ENCODE measurements around the gene ANAPC13. TPM values are rescaled to one million over a fixed set of nuclear protein-coding genes. Genes with fewer than 3 reads are reported as not detected.

Gene ANAPC13
- total RNA-seq, 2 donors from 2014 or later, result 21.3 to 36.3 TPM

DNA sequence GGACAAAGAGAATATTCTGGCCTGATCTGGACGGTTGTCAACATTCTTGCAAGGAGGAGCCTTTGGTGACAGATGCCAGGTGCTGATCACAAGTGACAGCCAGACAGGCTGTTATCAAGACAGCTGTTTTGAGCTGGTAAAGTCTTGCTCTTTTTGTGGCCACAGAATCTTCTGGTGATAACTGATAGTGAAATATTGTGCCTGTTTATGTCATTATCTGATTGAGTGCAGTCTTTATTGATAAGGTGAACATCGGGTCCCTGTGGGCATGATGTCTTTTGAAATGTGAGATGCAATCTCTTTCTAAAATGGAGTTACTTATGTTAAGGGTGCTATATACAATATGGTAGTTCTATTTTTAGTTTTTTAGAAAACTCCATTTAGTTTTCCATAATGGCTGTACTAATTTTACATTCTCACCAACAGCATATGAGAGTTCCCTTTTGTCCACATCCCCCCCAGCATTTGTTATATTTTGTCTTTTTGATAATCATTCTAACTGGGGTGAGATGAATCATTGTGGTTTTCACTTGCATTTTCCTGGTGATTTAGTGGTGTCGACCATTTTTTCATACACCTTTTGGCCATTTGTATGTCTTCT is 10.8 kb upstream of the ANAPC13 start:
- intact Hi-C loops (cut with DNase I), result no loop called here
- DNase-seq (no peak), ATAC-seq (no peak)
- H3K27me3 ChIP-seq, result no peaks in the 10 kb centered on the region
- H3K27ac ChIP-seq, result no peak overlapping the region
- no peak overlapping the region for H3K4me3 ChIP-seq
- TF ChIP-seq, protein P1, sequence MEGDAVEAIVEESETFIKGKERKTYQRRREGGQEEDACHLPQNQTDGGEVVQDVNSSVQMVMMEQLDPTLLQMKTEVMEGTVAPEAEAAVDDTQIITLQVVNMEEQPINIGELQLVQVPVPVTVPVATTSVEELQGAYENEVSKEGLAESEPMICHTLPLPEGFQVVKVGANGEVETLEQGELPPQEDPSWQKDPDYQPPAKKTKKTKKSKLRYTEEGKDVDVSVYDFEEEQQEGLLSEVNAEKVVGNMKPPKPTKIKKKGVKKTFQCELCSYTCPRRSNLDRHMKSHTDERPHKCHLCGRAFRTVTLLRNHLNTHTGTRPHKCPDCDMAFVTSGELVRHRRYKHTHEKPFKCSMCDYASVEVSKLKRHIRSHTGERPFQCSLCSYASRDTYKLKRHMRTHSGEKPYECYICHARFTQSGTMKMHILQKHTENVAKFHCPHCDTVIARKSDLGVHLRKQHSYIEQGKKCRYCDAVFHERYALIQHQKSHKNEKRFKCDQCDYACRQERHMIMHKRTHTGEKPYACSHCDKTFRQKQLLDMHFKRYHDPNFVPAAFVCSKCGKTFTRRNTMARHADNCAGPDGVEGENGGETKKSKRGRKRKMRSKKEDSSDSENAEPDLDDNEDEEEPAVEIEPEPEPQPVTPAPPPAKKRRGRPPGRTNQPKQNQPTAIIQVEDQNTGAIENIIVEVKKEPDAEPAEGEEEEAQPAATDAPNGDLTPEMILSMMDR (IDR thresholded peaks at IDR 0.05), result no peak
- no peak for TF ChIP-seq POLR2A (IDR thresholded peaks at IDR 0.05)
- WGBS, 2 donors, result 64 to 74% methylated on average over 3 of the region's 3 CpGs
- no peaks in the 10 kb centered on the region for H3K9me3 ChIP-seq
- H3K36me3 ChIP-seq (replicated peaks in 1 of 2; ENCODE audit: insufficient read depth in 1 of 2, low read depth in 2 of 2), result no peaks in the 10 kb centered on the region
- no peaks in the 10 kb centered on the region for H3K4me1 ChIP-seq

DNA sequence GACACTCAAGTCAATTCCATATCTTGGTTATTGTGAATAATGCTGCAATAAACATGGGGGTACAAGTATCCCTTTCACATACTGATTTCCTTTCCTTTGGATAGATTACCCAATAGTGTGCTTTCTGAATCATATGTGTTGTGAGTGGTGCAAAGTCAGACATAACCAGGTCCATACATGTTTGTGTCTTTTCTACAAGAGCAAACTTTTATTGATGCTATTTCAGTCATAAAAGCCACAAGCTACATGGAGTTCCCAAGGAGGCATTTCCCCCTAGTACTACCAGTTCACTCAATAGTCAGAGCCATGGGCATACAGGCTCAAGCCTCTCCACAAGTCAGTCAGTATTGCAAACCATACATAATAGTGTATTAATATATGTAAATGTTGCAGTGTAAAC is 10.2 kb upstream of the ANAPC13 start:
- intact Hi-C loops (cut with DNase I), result no loop called here
- H3K4me3 ChIP-seq, result no peak overlapping the region
- H3K36me3 ChIP-seq (replicated peaks in 1 of 2; ENCODE audit: insufficient read depth in 1 of 2, low read depth in 2 of 2), result no peaks in the 10 kb centered on the region
- TF ChIP-seq, protein P1 (IDR thresholded peaks at IDR 0.05), result no peak
- TF ChIP-seq POLR2A (IDR thresholded peaks at IDR 0.05), result no peak
- H3K27ac ChIP-seq, result no peak overlapping the region
- no peaks in the 10 kb centered on the region for H3K9me3 ChIP-seq
- no peaks in the 10 kb centered on the region for H3K4me1 ChIP-seq
- ATAC-seq (no peak), DNase-seq (no peak)
- H3K27me3 ChIP-seq, result no peaks in the 10 kb centered on the region

DNA sequence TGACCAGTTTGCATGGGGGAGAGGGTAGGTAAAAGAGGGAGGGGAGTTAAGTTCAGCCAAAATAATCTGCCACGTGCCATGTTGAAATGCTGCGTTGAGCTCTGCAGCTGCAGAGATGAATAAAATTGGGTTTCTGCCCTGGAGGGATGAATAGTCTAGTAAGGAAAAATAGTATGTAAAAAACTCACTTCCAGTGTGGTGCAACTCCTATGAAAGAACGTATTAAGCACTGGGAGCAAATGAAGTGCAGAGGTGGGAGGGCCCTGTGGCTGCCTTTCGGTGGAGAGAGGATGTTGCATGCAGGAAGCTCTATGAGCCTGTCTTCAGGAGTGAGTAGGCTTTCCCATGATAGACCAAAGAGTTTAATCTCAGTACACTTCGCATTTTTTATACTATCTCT is 8.7 kb upstream of the ANAPC13 start:
- TF ChIP-seq POLR2A (IDR thresholded peaks at IDR 0.05), result no peak
- TF ChIP-seq, protein P1 (IDR thresholded peaks at IDR 0.05), result no peak
- H3K4me1 ChIP-seq, result no peaks in the 10 kb centered on the region
- 72 to 86% methylated on average over 5 of the region's 5 CpGs for WGBS, 2 donors

DNA sequence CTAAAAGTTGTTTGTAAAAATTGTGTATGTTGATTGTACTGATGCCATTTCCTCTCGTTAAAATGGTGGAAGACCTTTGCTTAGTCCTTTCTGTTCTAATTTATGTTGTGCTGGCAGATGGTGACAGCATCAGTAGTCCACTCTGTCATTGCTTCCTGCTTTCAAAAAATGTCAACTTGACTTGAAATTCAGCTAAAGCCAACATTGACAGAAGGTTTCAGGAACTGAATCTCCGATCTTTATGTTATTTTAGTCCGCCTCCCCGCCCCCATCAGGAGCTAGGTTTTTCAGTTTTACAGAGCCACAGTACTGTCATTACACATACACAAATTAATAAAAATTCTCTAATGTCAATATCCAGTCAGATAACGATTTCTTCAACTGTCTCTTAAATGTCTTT is 1.6 kb upstream of the ANAPC13 start:
- ATAC-seq (no peak), DNase-seq (peak in 1 of 4 donors; percentile 34)
- Histone ChIP-seq H3K36me3 (replicated peaks in 1 of 2; ENCODE audit: insufficient read depth in 1 of 2, low read depth in 2 of 2) (peaks cover 0 to 4% of the 10 kb centered on the region in 2 donors), H3K27me3 (no peaks in the 10 kb centered on the region), H3K4me1 (peaks cover 48% of the 10 kb centered on the region), H3K27ac (peak overlapping the region in 1 of 4 donors; percentile 99), H3K4me3 (no peak overlapping the region), H3K9me3 (no peaks in the 10 kb centered on the region)
- TF ChIP-seq, protein P1 (IDR thresholded peaks at IDR 0.05), result no peak
- no peak for TF ChIP-seq POLR2A (IDR thresholded peaks at IDR 0.05)
- intact Hi-C loops (cut with DNase I), result no loop called here
- WGBS, 2 donors, result 40 to 47% methylated on average over 5 of the region's 5 CpGs

More for the DNA sequence above, 8.7 kb upstream of the ANAPC13 start:
- no peak overlapping the region for H3K27ac ChIP-seq
- DNase-seq (no peak), ATAC-seq (no peak)
- H3K36me3 ChIP-seq (replicated peaks in 1 of 2; ENCODE audit: insufficient read depth in 1 of 2, low read depth in 2 of 2), result no peaks in the 10 kb centered on the region
- intact Hi-C loops (cut with DNase I), result no loop called here
- no peak overlapping the region for H3K4me3 ChIP-seq
- H3K9me3 ChIP-seq, result no peaks in the 10 kb centered on the region
- H3K27me3 ChIP-seq, result no peaks in the 10 kb centered on the region

DNA sequence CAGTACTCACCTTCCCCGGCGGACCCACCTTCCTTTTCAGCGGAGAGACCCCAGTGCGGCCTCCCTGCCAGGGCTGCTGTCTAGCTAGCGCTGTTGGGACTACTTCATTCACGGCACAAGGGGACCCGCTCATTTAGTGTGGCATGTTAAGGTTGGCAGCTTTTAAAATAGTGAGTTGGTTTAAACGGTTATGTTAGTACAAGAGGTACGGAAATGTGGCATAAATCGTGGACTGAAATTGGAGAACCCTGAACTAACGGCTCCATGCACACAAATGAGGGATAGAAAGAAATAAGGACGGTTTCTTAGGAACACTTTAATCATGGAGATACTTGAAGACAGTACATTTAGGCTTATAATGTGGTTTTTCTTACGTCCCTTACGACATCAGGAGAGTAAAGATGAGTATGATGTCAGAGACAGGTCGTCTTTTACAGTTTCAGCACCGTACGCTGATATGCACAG is 824 bp upstream of the ANAPC13 start:
- TF ChIP-seq, protein P1 (IDR thresholded peaks at IDR 0.05), result no peak
- TF ChIP-seq POLR2A (IDR thresholded peaks at IDR 0.05), result no peak
- DNase-seq, result no peak
- Histone ChIP-seq H3K4me3 (peak overlapping the region; percentile 68 to 94), H3K4me1 (peaks cover 48% of the 10 kb centered on the region), H3K27ac (peak overlapping the region; percentile 87 to 99 (median 94)), H3K27me3 (no peaks in the 10 kb centered on the region), H3K9me3 (no peaks in the 10 kb centered on the region), H3K36me3 (replicated peaks in 1 of 2; ENCODE audit: insufficient read depth in 1 of 2, low read depth in 2 of 2) (peaks cover 3 to 8% of the 10 kb centered on the region in 2 donors)
- ATAC-seq, result no peak
- intact Hi-C loops (cut with DNase I), result no loop called here
- WGBS, 2 donors, result 1% methylated on average over 13 to 17 of the region's 17 CpGs

All from body of pancreas (tissue), 4 donors.